ENCODE data around the gene ENTREP3. TPM values are rescaled to one million over a fixed set of nuclear protein-coding genes. Genes with fewer than 3 reads are reported as not detected.
A peak's percentile ranks its signal among the peaks of the same experiment; 100 is the strongest.

ENTREP3 gene
- total RNA-seq, 2 donors from 2014 or later, result 22.0 to 34.2 TPM

DNA sequence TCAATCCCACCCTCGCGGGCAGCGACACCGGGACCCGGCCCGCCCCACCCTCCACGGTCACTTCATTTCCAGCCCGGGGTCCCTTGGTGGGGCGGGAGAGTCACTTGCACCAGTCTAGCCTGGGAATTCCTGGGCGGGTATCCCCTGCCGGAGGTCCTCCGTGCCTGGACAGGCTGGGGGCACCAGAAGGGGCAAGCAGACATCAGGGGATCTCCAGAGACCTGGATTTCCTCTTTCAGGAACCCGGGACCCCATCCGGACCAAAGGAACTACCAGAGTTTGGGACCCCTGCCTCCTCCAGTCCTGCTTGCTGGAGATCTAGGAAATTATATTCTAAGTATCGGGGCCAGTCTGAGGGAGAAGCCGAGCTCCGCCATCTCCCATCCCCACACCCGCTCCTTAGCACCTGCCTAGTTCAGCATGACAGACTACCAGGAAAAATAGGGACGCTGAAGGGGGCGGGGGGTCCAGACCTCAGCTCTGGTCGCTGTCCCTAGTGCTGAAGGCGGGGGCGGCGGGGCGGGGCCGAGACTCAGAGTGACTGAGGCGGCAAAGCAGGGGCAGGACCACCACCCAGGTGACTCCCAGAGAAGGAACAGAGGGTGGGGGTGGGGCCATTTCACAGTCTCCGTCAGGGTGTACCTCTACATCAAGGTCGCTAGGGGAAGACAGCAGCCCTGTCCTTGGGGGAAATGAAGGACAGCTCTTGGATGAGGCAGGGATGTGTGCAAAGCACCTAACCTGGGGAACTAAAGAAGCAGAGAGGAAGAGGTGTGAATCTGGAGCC lies 22.8 kb upstream of the ENTREP3 start:
- Histone ChIP-seq H3K4me3 (peak overlapping the region; percentile 81), H3K4me1 (no peaks in the 10 kb centered on the region), H3K27ac (peak overlapping the region; percentile 72), H3K36me3 (no peaks in the 10 kb centered on the region), H3K9ac (ENCODE audit: low read depth in 2 of 2, low read length in 2 of 2) (peak overlapping the region; percentile 70 to 77), H3K27me3 (no peaks in the 10 kb centered on the region), H3K9me3 (no peaks in the 10 kb centered on the region)
- peak; percentile 78 for DNase-seq
- intact Hi-C loops (cut with DNase I), result loop anchor here (5.0 kb wide), 1 partner anchor 44 kb away; the partner anchor contains the start of gene RUSC1
- TF ChIP-seq, protein P1, sequence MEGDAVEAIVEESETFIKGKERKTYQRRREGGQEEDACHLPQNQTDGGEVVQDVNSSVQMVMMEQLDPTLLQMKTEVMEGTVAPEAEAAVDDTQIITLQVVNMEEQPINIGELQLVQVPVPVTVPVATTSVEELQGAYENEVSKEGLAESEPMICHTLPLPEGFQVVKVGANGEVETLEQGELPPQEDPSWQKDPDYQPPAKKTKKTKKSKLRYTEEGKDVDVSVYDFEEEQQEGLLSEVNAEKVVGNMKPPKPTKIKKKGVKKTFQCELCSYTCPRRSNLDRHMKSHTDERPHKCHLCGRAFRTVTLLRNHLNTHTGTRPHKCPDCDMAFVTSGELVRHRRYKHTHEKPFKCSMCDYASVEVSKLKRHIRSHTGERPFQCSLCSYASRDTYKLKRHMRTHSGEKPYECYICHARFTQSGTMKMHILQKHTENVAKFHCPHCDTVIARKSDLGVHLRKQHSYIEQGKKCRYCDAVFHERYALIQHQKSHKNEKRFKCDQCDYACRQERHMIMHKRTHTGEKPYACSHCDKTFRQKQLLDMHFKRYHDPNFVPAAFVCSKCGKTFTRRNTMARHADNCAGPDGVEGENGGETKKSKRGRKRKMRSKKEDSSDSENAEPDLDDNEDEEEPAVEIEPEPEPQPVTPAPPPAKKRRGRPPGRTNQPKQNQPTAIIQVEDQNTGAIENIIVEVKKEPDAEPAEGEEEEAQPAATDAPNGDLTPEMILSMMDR (IDR thresholded peaks at IDR 0.05), result peak; percentile 39

DNA sequence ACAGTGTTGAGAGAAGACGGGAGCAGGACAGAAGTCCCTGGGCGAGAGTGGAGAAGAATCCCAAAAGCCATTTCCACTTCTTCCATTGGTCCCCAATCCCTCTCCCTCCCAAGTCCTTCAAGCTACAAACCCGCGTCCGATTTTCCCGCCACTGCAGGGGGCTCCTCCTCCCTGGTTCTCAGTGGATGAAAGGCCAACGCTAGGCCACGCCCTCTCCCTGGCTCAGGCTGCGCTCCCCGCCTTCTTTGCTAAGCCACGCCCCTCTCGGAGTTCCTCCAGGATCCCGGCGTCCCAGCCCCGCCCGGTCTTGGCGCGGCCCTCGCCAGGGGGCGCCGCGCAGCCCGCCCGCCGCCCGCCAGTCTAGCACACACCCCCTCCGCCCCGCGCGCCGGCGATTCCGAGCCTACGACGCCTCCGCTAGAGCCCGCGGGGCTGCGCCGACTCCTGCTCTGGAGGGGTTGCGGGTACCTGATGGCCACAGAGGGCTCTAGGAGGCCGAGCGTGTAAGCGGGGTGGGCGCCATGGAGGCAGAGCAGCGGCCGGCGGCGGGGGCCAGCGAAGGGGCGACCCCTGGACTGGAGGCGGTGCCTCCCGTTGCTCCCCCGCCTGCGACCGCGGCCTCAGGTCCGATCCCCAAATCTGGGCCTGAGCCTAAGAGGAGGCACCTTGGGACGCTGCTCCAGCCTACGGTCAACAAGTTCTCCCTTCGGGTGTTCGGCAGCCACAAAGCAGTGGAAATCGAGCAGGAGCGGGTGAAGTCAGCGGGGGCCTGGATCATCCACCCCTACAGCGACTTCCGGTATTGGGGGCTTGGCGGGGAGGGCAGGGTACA lies 22.0 kb upstream of the ENTREP3 start, which contains the start of gene HCN3:
HCN3 (plus strand) TSS at position 394 of the 832 bp plus-strand sequence; CDS start at position 522, 128 bp downstream.
- Histone ChIP-seq H3K4me1 (no peaks in the 10 kb centered on the region), H3K27ac (peak within 1 kb of the TSS; percentile 72), H3K9ac (ENCODE audit: low read depth in 2 of 2, low read length in 2 of 2) (peak within 1 kb of the TSS; percentile 70 to 77)

DNA sequence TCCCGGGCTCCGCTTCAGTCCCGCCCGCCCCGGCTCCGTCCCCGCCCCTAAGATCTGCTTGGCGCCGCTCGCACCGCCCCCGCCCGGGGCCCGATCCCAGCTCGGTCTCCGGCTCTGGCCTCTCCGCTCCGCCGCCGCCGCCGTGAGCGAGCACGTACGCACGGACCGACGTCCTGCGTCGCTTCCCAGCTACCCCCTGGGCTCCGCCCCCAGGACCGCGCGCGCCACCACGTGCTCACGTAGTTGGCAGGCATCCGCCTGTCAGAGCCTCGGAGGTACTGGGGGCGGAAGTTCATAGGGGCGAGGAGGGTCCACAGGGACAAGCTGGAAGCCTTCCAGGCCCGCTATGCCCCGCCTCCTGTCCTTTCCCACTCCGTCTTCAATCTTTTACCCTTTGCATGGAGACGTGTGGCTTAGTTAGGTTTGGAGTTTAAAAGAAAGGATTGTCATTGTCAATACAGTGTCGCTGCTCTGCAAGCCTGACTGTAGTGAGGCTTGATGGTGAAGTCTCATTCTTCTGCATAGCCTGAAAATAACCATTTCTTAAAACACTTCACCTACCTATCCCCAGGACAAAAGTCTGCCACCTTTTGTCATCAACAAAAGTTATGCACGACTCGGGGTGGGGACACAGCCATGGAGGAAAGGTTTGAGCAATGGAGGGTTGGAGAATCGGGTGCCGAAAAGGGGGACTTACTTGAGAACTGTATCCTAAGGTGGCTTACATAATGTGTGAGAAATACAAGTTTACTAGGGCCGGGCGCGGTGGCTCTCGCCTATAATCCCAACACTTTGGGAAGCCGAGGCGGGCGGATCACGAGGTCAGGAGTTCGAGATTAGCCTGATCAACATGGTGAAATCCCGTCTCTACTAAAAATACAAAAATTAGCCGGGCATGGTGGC lies 18.3 kb upstream of the ENTREP3 start, which contains the start of gene CLK2:
CLK2 (minus strand) TSS at position 162 of the 903 bp plus-strand sequence. CDS start 2,527 bp downstream, outside the sequence.
- peak within 1 kb of the TSS; percentile 93 for H3K27ac ChIP-seq
- TF ChIP-seq, protein P1 (IDR thresholded peaks at IDR 0.05), result no peak
- no peaks in the 10 kb centered on the region for H3K9me3 ChIP-seq
- no peaks in the 10 kb centered on the region for H3K4me1 ChIP-seq
- DNase-seq, result peak; percentile 97
- no peaks in the 10 kb centered on the region for H3K27me3 ChIP-seq
- intact Hi-C loops (cut with DNase I), result no loop called here
- H3K9ac ChIP-seq (ENCODE audit: low read depth in 2 of 2, low read length in 2 of 2), result peak within 1 kb of the TSS; percentile 70 to 91
- peak within 1 kb of the TSS; percentile 57 for H3K4me3 ChIP-seq
- H3K36me3 ChIP-seq, result peaks cover 8% of the 10 kb centered on the region

More for the DNA sequence above, 22.0 kb upstream of the ENTREP3 start, which contains the start of gene HCN3:
- no peaks in the 10 kb centered on the region for H3K27me3 ChIP-seq
- H3K4me3 ChIP-seq, result peak within 1 kb of the TSS; percentile 81
- no peaks in the 10 kb centered on the region for H3K36me3 ChIP-seq
- TF ChIP-seq, protein P1 (IDR thresholded peaks at IDR 0.05), result peak; percentile 75
- intact Hi-C loops (cut with DNase I), result loop anchor here (5.0 kb wide), 1 partner anchor 45 kb away; the partner anchor contains the start of gene RUSC1
- H3K9me3 ChIP-seq, result no peaks in the 10 kb centered on the region
- DNase-seq, result peak; percentile 99

- Histone ChIP-seq H3K27ac (peak overlapping the region; percentile 93), H3K9me3 (no peaks in the 10 kb centered on the region), H3K27me3 (no peaks in the 10 kb centered on the region), H3K36me3 (peaks cover 16% of the 10 kb centered on the region), H3K4me1 (no peaks in the 10 kb centered on the region), H3K4me3 (peak overlapping the region; percentile 57), H3K9ac (ENCODE audit: low read depth in 2 of 2, low read length in 2 of 2) (peak overlapping the region; percentile 41 to 70)
- intact Hi-C loops (cut with DNase I), result no loop called here
- DNase-seq, result no peak
- TF ChIP-seq, protein P1 (IDR thresholded peaks at IDR 0.05), result no peak
Observed at GRCh38 chr1:155272466-155273342, 17.4 kb upstream of the ENTREP3 start.
